ENCODE measurements around the gene AIP. TPM values are rescaled to one million over a fixed set of nuclear protein-coding genes. Genes with fewer than 3 reads are reported as not detected.

Gene AIP
- total and polyA plus RNA-seq, 2 donors from 2014 or later = 61.5 to 135 TPM

GRCh38 chr11:67466367-67466766, 16.5 kb upstream of the AIP start:
- H3K27me3 ChIP-seq (ENCODE audit: control insufficient read depth, insufficient read depth, low read length) = no peaks in the 10 kb centered on the region
- intact Hi-C loops (cut with DNase I) = no loop called here
- no peaks in the 10 kb centered on the region for H3K9me3 ChIP-seq (ENCODE audit: control insufficient read depth in 2 of 3, insufficient read depth in 1 of 3, low read length in 3 of 3)
- H3K9ac ChIP-seq (ENCODE audit: low read length in 3 of 3) = no peak overlapping the region
- no peak for FAIRE-seq
- H3K36me3 ChIP-seq (ENCODE audit: control insufficient read depth in 2 of 3, insufficient read depth in 3 of 3, low read length in 3 of 3) = no peaks in the 10 kb centered on the region
- H3K27ac ChIP-seq (ENCODE audit: low read depth in 2 of 2, low read length in 2 of 2) = no peak overlapping the region
- no peak overlapping the region for H3K4me3 ChIP-seq (ENCODE audit: low read length in 3 of 3)
- H3K4me1 ChIP-seq (ENCODE audit: control insufficient read depth in 2 of 3, insufficient read depth in 2 of 3, low read depth in 1 of 3, low read length in 3 of 3) = peaks cover 0 to 23% (median 12%) of the 10 kb centered on the region in 3 donors
- no peak for TF ChIP-seq CTCF (IDR thresholded peaks at IDR 0.05; ENCODE audit: borderline replicate concordance, extremely low read depth, insufficient read depth)
- DNase-seq = no peak

- Histone ChIP-seq H3K36me3 (ENCODE audit: control insufficient read depth in 2 of 3, insufficient read depth in 3 of 3, low read length in 3 of 3) (no peaks in the 10 kb centered on the region), H3K9ac (ENCODE audit: low read length in 3 of 3) (peak overlapping the region in 1 of 3 donors; percentile 82), H3K4me3 (ENCODE audit: low read length in 3 of 3) (no peak overlapping the region), H3K4me1 (ENCODE audit: control insufficient read depth in 2 of 3, insufficient read depth in 2 of 3, low read depth in 1 of 3, low read length in 3 of 3) (peaks cover 0 to 23% (median 12%) of the 10 kb centered on the region in 3 donors), H3K9me3 (ENCODE audit: control insufficient read depth in 2 of 3, insufficient read depth in 1 of 3, low read length in 3 of 3) (no peaks in the 10 kb centered on the region), H3K27ac (ENCODE audit: low read depth in 2 of 2, low read length in 2 of 2) (peak overlapping the region in 1 of 2 donors; percentile 54), H3K27me3 (ENCODE audit: control insufficient read depth, insufficient read depth, low read length) (no peaks in the 10 kb centered on the region)
- TF ChIP-seq CTCF (IDR thresholded peaks at IDR 0.05; ENCODE audit: borderline replicate concordance, extremely low read depth, insufficient read depth) = no peak
- FAIRE-seq (no peak), DNase-seq (peak in 1 of 5 donors; percentile 71)
- intact Hi-C loops (cut with DNase I) = no loop called here
Measured at GRCh38 chr11:67466962-67467771, 15.7 kb upstream of the AIP start.

GRCh38 chr11:67468056-67468455, 14.8 kb upstream of the AIP start:
- Histone ChIP-seq H3K4me1 (ENCODE audit: control insufficient read depth in 2 of 3, insufficient read depth in 2 of 3, low read depth in 1 of 3, low read length in 3 of 3) (peaks cover 0 to 23% (median 12%) of the 10 kb centered on the region in 3 donors), H3K9ac (ENCODE audit: low read length in 3 of 3) (peak overlapping the region in 2 of 3 donors; percentile 82 to 96), H3K9me3 (ENCODE audit: control insufficient read depth in 2 of 3, insufficient read depth in 1 of 3, low read length in 3 of 3) (no peaks in the 10 kb centered on the region), H3K27ac (ENCODE audit: low read depth in 2 of 2, low read length in 2 of 2) (peak overlapping the region; percentile 81 to 88), H3K4me3 (ENCODE audit: low read length in 3 of 3) (peak overlapping the region; percentile 47 to 76 (median 74)), H3K36me3 (ENCODE audit: control insufficient read depth in 2 of 3, insufficient read depth in 3 of 3, low read length in 3 of 3) (no peaks in the 10 kb centered on the region), H3K27me3 (ENCODE audit: control insufficient read depth, insufficient read depth, low read length) (no peaks in the 10 kb centered on the region)
- TF ChIP-seq CTCF (IDR thresholded peaks at IDR 0.05; ENCODE audit: borderline replicate concordance, extremely low read depth, insufficient read depth) = no peak
- FAIRE-seq (no peak), DNase-seq (peak in 3 of 5 donors; percentile 35 to 88 (median 65))
- intact Hi-C loops (cut with DNase I) = no loop called here

Measured in kidney (tissue), 14 donors.